ENCODE results near the gene ATMIN. TPM values are rescaled to one million over a fixed set of nuclear protein-coding genes. Genes with fewer than 3 reads are reported as not detected.

The ATMIN gene
- total RNA-seq, 1 donor from 2014 or later = 33.5 TPM

DNA sequence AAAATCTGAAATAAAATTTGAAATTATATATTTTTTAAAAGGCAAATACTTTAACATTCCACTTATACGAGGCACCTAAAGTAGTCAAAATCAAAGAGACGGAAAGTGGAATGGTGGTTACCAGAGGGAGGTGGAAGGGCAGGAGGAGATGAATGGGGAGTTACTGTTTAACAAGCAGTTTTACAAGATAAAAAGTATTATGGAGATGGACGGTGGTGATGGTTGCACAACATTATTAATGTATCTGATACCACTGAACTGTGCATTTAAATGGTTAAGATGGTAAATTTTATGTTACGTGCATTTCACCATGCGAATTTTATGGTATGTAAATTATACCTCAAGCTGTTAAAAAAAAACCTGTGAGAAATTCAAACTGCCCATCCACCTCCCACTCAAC, 34.3 kb upstream of the ATMIN start:
- Histone ChIP-seq H3K27ac (no peak overlapping the region), H3K36me3 (no peaks in the 10 kb centered on the region), H3K9me3 (no peaks in the 10 kb centered on the region), H3K27me3 (no peaks in the 10 kb centered on the region), H3K4me1 (peaks cover 20% of the 10 kb centered on the region), H3K4me3 (no peak overlapping the region)
- intact Hi-C loops (cut with DNase I) = no loop called here
- ATAC-seq = no peak
- TF ChIP-seq, protein P1, sequence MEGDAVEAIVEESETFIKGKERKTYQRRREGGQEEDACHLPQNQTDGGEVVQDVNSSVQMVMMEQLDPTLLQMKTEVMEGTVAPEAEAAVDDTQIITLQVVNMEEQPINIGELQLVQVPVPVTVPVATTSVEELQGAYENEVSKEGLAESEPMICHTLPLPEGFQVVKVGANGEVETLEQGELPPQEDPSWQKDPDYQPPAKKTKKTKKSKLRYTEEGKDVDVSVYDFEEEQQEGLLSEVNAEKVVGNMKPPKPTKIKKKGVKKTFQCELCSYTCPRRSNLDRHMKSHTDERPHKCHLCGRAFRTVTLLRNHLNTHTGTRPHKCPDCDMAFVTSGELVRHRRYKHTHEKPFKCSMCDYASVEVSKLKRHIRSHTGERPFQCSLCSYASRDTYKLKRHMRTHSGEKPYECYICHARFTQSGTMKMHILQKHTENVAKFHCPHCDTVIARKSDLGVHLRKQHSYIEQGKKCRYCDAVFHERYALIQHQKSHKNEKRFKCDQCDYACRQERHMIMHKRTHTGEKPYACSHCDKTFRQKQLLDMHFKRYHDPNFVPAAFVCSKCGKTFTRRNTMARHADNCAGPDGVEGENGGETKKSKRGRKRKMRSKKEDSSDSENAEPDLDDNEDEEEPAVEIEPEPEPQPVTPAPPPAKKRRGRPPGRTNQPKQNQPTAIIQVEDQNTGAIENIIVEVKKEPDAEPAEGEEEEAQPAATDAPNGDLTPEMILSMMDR (IDR thresholded peaks at IDR 0.05) = no peak
- no peak for DNase-seq

DNA sequence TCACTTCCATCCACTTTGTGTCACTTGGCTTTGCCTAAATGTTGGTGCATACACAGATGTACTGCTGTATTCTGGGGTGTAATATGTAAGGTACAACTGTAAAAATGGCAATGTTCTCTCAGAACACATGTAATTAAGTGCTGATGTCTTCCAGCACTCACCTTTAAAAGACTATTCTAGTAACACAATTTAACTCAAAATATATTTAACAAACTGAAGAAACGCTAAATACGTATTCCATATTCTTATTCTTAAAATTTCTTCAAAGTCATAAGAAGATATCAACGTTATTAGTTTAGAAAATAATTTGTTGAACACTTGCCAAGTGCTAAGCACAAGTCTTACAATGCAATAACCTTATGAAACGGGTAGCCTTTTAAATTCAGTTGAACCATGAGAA, 32.6 kb upstream of the ATMIN start:
- DNase-seq = no peak
- Histone ChIP-seq H3K4me1 (peaks cover 21% of the 10 kb centered on the region), H3K27ac (no peak overlapping the region), H3K9me3 (no peaks in the 10 kb centered on the region), H3K27me3 (no peaks in the 10 kb centered on the region), H3K4me3 (no peak overlapping the region), H3K36me3 (no peaks in the 10 kb centered on the region)
- intact Hi-C loops (cut with DNase I) = no loop called here
- ATAC-seq = no peak
- TF ChIP-seq, protein P1 (IDR thresholded peaks at IDR 0.05) = no peak

DNA sequence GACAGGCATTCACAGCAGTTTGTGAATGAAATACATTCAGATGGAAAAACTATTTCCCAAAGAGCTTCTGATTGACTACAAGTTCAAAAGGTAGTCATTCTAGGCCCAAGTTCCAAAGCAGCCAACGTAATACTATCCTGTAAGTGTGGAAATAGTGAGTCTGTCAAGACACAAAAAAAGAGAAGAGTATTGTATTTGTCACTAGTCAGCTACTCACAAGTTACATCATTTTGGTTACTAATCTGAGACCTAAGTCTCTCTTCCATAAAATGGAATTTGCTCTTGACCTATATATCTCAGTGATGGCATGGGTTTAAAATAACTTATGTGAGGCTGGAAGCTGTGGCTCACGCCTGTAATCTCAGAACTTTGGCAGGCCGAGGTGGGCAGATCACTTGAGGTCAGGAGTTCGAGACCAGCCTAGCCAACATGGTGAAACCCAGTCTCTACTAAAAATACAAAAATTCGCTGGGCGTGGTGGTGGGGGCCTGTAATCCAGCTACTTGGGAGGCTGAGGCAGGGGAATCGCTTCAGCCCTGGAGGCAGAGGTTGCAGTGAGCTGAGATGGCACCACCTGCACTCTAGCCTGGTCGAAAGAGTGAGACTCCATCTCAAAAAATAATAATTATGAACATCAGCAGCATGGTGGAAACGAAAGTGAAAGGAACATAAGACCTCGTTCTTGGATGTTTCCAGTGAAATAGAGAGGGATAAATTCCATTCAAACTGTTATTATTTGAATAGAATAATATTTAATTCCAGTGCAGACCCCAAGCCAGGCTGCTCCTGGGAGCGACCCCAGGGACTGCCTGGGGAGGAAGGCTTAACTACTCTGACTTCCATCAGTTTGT, 31.8 kb upstream of the ATMIN start:
- no peaks in the 10 kb centered on the region for H3K27me3 ChIP-seq
- no peaks in the 10 kb centered on the region for H3K9me3 ChIP-seq
- ATAC-seq (no peak), DNase-seq (no peak)
- peaks cover 24% of the 10 kb centered on the region for H3K4me1 ChIP-seq
- intact Hi-C loops (cut with DNase I) = no loop called here
- H3K36me3 ChIP-seq = no peaks in the 10 kb centered on the region
- TF ChIP-seq, protein P1 (IDR thresholded peaks at IDR 0.05) = no peak
- H3K4me3 ChIP-seq = peak overlapping the region; percentile 37
- H3K27ac ChIP-seq = peak overlapping the region; percentile 24

GRCh38 chr16:81004646-81005353, 30.8 kb upstream of the ATMIN start:
- Histone ChIP-seq H3K9me3 (no peaks in the 10 kb centered on the region), H3K36me3 (no peaks in the 10 kb centered on the region), H3K4me1 (peaks cover 24% of the 10 kb centered on the region), H3K27ac (peak overlapping the region; percentile 24), H3K4me3 (peak overlapping the region; percentile 99), H3K27me3 (no peaks in the 10 kb centered on the region)
- ATAC-seq = no peak
- intact Hi-C loops (cut with DNase I) = no loop called here
- no peak for DNase-seq
- TF ChIP-seq, protein P1 (IDR thresholded peaks at IDR 0.05) = peak; percentile 70

DNA sequence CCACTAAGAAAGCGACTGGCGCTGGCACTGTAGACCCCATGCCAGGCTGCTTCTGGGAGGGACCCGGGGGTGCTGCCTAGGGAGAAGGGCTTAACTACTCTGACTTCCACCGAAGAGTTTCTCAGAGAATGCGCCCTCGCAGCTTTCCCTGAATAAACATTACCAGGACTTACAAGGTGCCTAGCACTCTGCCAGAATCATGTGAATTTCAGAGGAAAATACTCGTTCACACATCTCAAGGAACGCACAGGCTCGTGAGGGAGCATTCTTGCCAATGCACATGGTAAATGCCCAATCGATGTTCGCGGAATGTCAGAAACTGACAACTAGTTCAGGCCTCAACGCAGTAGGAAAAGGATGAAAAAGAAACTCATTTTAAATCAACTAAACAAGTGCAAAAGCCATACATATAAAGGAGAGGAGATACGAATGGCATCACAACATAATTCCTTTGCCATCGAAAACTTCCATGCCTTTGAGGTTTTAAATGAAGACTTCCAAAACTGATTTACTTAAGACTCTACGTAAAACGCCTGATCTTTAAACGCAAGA, 30.0 kb upstream of the ATMIN start:
- Histone ChIP-seq H3K4me3 (peak overlapping the region; percentile 99), H3K9me3 (no peaks in the 10 kb centered on the region), H3K27me3 (no peaks in the 10 kb centered on the region), H3K36me3 (no peaks in the 10 kb centered on the region), H3K27ac (peak overlapping the region; percentile 100), H3K4me1 (peaks cover 24% of the 10 kb centered on the region)
- DNase-seq (no peak), ATAC-seq (no peak)
- TF ChIP-seq, protein P1 (IDR thresholded peaks at IDR 0.05) = no peak
- intact Hi-C loops (cut with DNase I) = no loop called here
